Measurements from ENCODE around the gene SMTNL1.
A peak's percentile ranks its signal among the peaks of the same experiment; 100 is the strongest.
"Not testable (repeated sequence)": the region's sequence is repeated elsewhere in the genome, so short reads cannot be mapped to it uniquely, and the experiment has no call there.

Gene SMTNL1

GRCh38 chr11:57511741-57512430 lies 25.5 kb upstream of the SMTNL1 start:
- DNase-seq = no peak

- DNase-seq = no peak
These were observed 24.5 kb upstream of the SMTNL1 start for GRCh38 chr11:57512646-57513451.

- no peak for DNase-seq
These were observed 24.0 kb upstream of the SMTNL1 start for GRCh38 chr11:57513452-57513795.

GRCh38 chr11:57513911-57514537 lies 23.4 kb upstream of the SMTNL1 start:
- DNase-seq = peak in 2 of 3 experiments; percentile 69 to 70

- DNase-seq = peak; percentile 20 to 77 (median 73)
These were observed 22.7 kb upstream of the SMTNL1 start for GRCh38 chr11:57514538-57515331.

DNA sequence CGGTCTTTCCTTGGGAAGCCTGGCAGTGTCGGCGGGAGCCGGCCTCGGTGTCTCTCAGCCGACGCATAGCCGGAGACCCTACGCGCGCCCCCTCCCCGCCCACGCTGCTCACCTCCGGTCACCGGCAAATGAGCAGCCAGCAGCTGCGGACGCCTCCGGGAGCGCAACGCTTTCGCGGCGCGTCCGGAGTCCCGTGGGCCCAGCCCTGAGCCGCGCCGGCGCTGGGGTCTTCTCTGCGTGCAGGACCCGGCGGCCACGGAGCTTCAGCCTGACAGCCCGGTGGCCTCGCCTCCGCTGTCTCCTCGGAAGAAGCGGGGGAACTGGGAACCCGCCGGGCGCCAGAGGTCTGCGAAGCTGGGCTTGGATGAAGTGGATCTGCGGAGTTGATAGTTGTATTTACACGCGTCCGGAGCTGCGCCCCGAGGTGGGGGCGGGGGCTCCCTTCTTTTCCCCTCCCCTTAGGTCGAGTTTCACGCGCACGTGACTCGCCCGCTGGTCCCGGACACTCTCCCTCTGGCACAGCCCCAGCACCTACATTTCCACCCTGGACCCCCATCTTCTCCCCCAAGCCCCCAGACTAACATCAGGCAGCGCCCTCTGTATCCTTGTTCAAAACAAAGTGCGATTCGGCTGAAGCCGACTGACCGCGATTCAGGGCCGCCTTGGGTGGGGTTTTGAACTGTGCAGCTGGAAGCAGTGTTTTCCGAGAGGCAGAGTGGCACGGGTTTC lies 21.9 kb upstream of the SMTNL1 start, which contains the start of gene SLC43A1:
Gene SLC43A1, minus strand, starts transcription at position 371 of the 729 bp plus-strand sequence. CDS start 1,591 bp downstream, outside the sequence.
- DNase-seq = peak; percentile 15 to 62 (median 62)

DNA sequence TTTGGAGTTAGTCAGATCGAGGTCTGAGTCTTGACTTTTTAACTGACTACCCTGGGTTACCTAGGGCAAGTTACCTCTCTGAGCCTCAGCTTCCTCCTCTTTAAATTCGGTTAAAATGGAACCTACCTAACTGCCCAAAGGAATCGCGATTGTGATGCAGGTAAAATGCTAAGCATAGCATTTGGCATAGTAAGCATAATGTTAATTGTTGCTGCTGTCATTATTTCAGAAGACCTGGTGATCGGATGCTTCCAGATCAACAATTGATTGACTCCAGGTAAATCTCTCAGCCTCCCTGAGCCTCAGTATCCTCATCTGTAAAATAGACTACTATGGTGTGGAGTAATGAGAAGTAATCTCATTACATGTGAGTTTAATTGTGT lies 21.3 kb upstream of the SMTNL1 start:
- no peak for DNase-seq

DNA sequence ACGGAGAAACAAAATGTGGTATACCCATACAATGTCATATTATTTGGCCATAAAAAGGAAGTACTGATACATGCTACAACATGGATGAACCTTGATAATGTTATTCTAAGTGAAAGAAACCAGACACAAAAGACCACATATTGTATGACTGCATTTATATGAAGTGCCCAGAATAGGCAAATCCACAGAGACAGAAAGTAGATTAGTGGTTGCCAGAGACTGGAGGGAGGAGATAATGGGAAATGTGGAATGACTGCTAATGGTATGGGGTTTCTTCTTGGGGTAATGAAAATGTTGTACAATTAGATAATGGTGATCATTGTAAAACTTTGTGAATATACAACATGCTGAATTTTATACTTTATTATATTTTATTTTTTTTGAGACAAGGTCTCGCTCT lies 16.3 kb upstream of the SMTNL1 start:
- DNase-seq = no peak

DNA sequence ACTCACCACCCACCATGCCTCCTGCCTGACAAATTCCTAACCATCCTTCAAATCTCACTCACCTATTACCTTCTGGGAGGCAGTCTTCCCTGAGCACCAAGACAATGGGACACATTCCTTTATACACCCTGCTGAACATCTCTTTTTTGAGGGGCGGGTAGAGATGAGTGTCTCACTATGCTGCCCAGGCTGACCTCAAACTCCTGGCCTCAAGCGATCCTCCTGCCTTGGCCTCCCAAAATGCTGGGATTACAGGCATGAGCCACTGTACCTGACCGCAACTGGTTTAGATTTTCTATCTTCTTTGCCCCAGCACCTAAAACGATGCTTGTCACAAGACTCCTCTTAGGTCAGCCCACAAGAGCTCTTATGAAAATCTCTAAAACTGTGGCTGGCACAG lies 14.0 kb upstream of the SMTNL1 start:
- DNase-seq = no peak

DNA sequence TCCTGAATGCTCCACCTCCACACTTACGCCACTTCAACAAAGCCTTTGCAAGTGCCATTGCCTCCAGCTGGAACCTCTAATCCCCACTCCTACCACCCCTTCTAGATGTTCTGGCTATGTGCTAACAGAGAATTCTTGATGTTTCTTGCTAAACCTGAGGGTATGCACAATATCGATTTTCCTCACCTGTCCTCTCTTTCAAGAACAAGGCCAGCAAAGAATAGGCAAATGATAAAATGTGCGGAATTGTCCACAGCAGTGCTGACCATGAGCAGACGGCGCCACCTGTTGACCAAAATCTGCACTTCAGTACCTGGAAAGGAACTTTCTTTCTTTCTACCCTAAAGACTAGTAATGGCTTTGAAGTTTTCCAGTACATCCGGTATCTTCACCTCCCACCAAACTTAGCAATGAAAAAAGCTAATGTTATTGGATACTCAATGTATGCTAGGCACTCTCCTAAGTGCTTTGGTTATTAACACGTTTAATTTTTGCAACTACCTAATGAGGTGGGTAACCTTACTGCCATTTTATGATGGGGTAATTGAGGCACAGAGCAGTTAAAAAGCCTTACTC lies 10.3 kb upstream of the SMTNL1 start:
- DNase-seq = peak; percentile 51 to 76 (median 68)

DNA sequence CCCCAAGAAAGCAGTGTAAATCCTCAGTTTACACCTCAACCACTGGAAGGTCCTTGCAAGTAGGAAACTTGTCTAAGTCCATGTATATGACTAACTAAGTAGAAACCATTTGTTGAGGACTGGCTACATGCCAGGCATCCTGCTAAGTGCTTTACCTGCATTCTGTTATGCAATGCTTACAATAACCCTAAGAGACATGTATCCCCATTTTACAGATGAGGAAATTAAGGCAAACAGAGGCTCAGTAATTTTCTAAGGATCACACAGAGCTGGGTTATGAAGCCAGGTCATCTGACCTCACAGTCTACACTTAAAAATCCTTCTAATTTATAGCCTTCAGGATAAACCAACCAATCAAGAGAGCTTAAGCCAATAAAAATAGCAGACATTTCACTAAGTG lies 8.4 kb upstream of the SMTNL1 start:
- DNase-seq = no peak

- no peak for DNase-seq
These were observed 7.2 kb upstream of the SMTNL1 start for GRCh38 chr11:57530215-57530595.

GRCh38 chr11:57530596-57531507 lies 6.5 kb upstream of the SMTNL1 start, which contains the start of gene TIMM10:
Gene TIMM10 (minus strand): TSS chr11:57530754. CDS start chr11:57530189, 565 bp downstream.
- DNase-seq = peak; percentile 96 to 100 (median 97)

GRCh38 chr11:57534449-57534848 lies 2.9 kb upstream of the SMTNL1 start:
- not testable (repeated sequence) for DNase-seq

DNA sequence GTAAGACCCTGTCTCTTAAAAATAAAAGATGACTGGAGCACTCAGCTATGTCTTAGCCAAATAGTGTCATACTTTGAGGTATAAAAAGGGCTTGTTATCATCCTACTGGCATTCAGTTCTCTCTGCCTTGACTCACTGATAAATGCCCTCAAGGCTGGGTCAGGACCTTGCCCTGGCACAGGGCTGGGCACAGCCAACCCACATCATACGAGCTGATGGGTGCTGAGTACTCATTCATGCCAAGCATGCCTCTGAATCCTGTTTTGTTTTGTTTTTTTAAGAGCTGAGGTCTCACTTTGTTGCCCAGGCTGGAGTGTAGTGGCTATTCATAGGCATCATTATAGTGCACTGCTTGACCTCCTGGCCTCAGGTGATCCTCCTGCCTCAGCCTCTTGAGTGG lies 1.9 kb downstream of the SMTNL1 start:
- no peak for DNase-seq

- no peak for DNase-seq
These were observed 3.8 kb downstream of the SMTNL1 start for GRCh38 chr11:57541169-57541568.

GRCh38 chr11:57542582-57542981 lies 5.2 kb downstream of the SMTNL1 start:
- no peak for DNase-seq

DNA sequence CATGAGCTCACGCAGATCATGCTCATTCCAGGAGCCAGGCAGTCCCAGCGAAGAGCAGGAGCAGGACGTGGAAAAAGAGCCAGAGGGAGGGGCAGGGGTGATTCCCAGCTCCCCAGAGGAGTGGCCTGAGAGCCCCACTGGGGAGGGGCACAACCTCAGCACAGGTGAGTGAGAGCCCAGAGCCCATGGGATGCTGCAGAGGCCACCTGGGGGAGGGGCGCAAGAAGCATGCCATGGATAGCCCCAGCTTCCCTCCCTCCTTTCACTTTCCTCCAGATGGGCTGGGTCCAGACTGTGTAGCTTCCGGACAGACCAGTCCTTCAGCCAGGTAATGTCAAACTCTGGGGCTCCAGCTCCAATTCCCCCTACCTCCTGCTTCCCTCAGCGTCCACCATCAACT lies 6.2 kb downstream of the SMTNL1 start:
- no peak for DNase-seq

DNA sequence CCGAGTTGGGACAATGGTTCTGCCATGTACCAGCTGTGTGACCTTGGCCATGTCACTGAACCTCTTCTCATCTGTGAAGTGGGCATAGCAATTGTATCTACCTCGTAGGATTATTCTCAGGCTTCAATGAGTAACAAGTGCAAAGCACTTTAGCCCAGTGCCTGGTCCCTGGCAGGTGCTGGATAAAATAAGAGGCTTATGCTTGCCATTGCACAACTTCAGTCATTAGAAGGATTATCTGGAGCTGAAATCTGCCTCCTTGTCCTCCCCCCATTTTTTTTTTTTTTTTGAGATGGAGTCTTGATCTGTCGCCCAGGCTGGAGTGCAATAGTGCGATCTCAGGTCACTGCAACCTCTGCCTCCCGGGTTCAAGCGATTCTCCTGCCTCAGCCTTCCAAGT lies 7.2 kb downstream of the SMTNL1 start:
- no peak for DNase-seq

- DNase-seq = no peak
These were observed 8.5 kb downstream of the SMTNL1 start for GRCh38 chr11:57545883-57546282.

- no peak for DNase-seq
These were observed 9.1 kb downstream of the SMTNL1 start for GRCh38 chr11:57546451-57546850.
